AG09319 (cell line): ENCODE data around the gene WASF2.

Experiments used
- DNase-seq: peaks from one replicate; pipeline ENCODE4 v3.0.0-alpha.2; 2010; ENCODE audit warnings: low read depth; ENCODE audit errors: extremely low read depth
- CTCF ChIP-seq: IDR thresholded peaks from 2 replicates; pipeline ENCODE4 v1.5.1; 2011; ENCODE audit warnings: low read depth, mild to moderate bottlenecking, inconsistent platforms, low read length, moderate library complexity

The WASF2 gene

GRCh38 chr1:27397110-27397509 lies 92.9 kb downstream of the WASF2 start:
- no peak for DNase-seq
- TF ChIP-seq CTCF = no peak

DNA sequence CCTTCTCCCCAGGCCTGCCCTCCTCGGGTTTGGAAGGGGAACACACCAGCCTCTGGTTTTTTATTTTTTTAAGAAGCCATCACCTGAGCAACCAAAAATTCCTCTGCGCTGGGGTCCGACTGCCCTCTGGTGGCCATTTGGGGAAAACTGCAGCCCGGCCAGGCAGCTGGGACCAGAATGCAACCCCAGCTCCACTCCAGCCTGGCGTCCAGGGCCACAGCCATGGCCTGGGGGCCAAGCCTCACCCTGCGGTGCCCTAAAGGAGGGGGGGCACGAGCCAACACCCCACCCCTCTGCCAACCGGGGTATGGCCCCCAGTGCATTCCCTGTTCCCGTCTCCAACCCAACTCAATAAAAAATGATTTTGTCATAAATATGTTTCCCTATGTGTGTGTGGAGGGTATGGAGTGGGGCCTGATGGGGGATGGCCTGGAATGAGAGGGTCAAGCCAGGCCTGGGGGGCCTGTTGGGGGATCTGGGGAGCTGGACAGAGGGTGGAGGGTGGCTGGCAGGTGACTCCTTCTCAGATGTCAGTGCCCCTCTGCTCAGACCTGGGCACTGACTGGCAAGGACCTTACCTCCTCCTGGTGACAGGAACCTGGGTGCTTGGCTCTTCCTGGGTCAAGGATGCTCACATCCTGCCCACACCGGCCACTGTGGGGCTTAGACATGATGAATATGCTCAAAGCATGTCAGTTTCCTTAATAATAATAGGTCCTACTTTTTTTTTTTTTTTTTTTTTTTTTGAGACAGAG lies 94.3 kb downstream of the WASF2 start:
- no peak for DNase-seq
- TF ChIP-seq CTCF = peak; percentile 94

DNA sequence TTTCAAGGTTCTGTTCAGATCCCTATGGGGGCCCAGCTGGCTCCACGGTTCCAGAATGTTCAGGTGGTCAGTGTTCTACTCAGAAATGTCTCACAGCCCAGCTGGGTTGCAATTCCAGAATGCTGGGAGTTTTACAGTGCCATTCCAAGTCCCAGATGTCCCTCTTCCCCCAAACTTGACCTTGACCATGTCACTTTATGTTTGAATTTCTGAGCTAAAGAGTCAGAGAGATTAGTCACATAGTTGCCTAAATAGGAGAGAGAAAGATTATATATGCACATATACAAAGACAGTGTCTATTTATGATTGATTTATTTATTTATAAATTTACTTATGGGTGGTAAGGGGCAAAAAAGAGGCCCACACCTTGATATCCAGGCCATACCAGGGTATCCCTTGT lies 95.0 kb downstream of the WASF2 start:
- no peak for TF ChIP-seq CTCF
- no peak for DNase-seq

- DNase-seq = no peak
- TF ChIP-seq CTCF = no peak
Measured at GRCh38 chr1:27394282-27394658, 95.7 kb downstream of the WASF2 start.

GRCh38 chr1:27393641-27394281 lies 96.2 kb downstream of the WASF2 start:
- DNase-seq = no peak
- TF ChIP-seq CTCF = no peak

DNA sequence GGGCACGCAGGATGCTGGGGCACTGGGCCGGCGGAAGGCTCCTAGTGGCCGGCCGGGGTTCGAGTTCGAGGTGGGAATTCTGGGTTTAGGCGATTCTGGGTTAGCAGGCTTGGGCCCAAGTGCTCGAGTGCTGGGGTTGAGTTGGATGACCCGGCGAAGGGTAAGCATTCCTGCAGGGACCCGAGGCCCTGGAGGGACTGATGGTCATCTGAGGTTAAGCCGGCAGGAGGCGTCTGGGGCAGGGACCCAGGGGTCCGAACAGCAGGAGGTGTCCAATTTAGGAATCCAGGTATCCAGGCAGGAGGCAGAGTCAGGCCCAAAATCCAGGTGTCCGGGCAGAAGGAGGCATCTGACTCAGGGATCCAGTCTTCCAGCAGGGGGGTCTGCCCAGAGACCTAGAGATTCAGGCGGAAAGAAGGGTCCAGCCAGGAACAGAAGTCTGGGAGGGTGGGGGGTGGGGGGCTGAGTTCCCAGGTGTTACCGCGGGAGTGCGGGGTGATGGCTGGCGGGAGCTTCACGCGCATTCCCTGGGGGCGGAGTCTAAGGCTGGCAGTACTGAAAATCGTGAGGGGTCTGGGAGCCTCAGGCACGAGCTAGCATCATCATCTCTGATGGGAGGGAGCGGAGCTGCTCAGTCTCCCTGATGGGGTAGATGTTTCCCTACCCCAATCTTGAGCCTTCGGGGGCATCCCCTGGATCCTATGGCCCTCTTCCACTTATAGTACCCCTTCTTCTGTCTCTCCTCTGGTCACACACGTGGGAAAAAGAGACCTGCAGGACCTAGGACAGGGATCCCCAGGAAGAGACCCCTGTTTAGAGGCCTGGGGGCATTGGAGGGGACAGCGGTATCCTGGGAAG lies 97.0 kb downstream of the WASF2 start:
- peak; percentile 33 for TF ChIP-seq CTCF
- no peak for DNase-seq
